Thyroid gland (tissue), 4 donors: ENCODE measurements around the gene UTS2.

ENCODE experiments used
- POLR2A ChIP-seq, 2 donors: fragments of 450-650 bp; IDR thresholded peaks; one replicate each; pipeline ENCODE4 v1.6.1; 2017; ENCODE audit warnings: antibody characterized with exemption in 2 of 2, mild to moderate bottlenecking in 2 of 2, moderate library complexity in 1 of 2
- TF ChIP-seq, protein P1 (sequence below), 6 experiments: fragments of 200-600 bp in 3 of 6; fragments of 450-650 bp in 3 of 6; sonication (generic) in 3 of 6; IDR thresholded peaks; one replicate each; pipeline ENCODE4 v1.5.1; 2016 to 2019; ENCODE audit warnings: antibody characterized with exemption in 6 of 6, mild to moderate bottlenecking in 2 of 6, inconsistent platforms in 1 of 6, moderate library complexity in 1 of 6

DNA sequence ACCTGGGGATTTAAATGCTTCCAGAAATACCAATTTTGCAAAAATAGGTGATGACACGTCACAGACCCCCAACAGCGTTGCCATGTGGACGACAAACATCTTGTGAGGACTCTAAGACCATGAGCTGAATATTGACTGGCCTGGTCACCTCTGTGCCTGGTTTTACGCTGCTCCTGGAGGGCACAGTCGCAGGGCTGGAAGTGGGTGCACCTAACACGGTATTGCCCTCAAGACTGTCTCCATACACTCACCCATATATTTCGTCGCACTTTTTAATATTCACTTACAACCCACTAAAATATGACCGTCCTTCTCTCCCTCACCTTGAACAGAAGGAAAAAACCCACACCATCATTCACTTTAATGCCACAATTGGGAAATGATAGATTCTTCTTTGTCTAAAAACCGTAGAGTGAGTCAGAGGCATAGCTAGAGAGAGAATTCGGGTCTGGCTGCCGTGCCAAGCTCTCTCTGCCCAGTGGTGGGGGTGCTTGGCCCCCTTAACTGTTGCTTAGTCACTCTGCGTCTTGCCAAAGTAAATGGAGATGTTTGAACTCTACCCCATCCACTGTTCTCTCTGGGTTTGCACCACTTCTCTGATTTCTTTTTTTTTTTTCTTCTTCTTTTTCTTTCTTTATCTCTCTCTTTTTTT lies 40.8 kb upstream of the UTS2 start:
- TF ChIP-seq, protein P1, sequence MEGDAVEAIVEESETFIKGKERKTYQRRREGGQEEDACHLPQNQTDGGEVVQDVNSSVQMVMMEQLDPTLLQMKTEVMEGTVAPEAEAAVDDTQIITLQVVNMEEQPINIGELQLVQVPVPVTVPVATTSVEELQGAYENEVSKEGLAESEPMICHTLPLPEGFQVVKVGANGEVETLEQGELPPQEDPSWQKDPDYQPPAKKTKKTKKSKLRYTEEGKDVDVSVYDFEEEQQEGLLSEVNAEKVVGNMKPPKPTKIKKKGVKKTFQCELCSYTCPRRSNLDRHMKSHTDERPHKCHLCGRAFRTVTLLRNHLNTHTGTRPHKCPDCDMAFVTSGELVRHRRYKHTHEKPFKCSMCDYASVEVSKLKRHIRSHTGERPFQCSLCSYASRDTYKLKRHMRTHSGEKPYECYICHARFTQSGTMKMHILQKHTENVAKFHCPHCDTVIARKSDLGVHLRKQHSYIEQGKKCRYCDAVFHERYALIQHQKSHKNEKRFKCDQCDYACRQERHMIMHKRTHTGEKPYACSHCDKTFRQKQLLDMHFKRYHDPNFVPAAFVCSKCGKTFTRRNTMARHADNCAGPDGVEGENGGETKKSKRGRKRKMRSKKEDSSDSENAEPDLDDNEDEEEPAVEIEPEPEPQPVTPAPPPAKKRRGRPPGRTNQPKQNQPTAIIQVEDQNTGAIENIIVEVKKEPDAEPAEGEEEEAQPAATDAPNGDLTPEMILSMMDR (IDR thresholded peaks at IDR 0.05) = no peak
- no peak for TF ChIP-seq POLR2A (IDR thresholded peaks at IDR 0.05)
